AG08396 (cell line): ENCODE data around the gene AAR2.

Source experiments
- DNase-seq: peaks from one replicate; pipeline ENCODE4 v3.0.0; 2012; ENCODE audit warnings: low spot score, mixed read lengths

Gene AAR2

DNA sequence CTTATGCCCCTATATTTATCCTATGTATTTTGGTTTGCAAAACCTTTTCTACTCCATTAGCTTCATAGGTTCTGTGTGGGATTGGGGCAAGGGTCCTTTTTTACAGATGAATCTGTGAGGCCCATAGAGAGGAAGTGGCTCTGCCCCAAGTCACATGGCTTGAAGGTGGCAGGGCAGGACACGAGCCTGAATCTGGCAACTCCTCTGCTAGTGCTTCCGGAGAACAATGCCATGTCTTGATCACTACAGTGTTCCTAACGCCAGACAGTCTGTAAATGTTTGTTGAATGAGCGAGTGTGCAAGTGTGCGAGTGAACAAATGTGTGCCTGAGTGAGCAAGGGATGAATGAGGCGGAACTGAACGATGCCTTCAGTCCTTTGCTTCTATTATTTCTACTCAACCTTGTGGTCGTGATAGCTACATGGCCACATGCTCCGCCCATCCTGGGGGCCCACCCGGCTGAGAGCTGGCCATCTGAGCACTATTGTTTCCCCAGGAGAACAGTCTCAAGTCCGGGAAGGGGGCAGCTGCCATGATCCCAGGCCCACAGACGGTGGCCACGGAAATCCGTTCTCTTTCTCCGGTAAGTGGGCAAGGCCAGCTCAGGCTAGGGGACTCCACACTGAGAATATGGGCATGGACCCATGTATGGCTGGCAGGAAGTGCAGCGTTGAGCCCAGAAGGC lies 17.8 kb upstream of the AAR2 start:
- DNase-seq, result no peak

- no peak for DNase-seq
Observed at GRCh38 chr20:36219671-36220220, 16.5 kb upstream of the AAR2 start.

DNA sequence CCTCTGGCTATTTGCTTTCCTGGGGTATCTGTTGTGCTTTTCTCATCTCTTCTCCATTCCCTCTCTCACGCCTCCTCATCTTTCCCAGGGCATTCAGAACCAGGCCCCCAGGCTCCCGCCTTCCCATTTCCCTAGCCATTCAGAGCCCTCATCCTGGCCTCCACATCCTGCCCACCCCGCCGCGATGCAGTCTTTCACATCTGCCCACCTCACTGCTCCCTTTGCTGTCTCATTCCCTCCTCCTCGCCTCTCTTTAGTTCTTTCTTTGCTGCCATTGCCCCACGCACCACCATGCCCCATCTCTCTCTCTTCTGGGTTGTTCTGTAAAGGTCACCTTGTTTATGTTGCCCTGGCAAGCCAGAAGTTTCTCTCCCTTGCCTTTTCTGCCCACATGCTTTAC lies 10.6 kb upstream of the AAR2 start:
- no peak for DNase-seq

DNA sequence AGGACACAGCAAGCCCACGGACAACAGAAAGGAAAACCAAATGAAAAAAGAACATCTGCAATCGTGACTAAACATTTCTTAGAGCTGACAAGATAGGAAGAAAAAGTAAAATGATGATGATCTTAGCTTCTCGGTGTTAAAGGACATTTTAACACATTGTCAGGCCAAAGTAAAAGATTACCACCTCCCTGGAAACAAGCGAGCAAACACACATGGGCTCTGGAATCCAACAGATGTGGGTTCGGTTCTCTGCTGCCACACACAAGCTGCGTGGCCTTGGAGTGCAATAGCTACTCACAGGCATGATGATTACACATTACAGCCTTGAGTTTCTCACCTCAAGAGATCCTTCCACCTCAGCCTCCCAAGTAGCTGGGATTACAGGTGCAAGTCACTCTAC lies 7.5 kb upstream of the AAR2 start:
- no peak for DNase-seq

GRCh38 chr20:36230019-36230418 lies 6.3 kb upstream of the AAR2 start:
- no peak for DNase-seq

GRCh38 chr20:36231331-36231730 lies 4.9 kb upstream of the AAR2 start:
- no peak for DNase-seq

GRCh38 chr20:36234771-36235320 lies 1.4 kb upstream of the AAR2 start:
- DNase-seq, result no peak

DNA sequence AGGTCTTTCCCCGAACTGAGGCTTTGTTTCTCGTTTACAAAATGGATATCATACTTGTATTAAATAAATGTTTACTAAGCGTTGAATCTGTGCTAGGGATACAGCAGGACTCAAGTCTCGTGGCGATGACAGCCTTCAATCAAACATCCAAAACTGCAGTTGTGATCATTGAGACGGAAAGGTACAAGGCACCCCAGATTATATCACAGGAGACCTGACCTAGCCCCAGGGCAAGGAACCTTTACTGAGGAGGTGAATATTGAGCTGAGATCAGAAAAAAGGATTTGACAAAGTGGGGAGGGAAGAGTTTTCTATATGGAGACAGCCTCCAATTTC lies 476 bp downstream of the AAR2 start:
- no peak for DNase-seq

GRCh38 chr20:36237477-36237876 lies 1.2 kb downstream of the AAR2 start:
- no peak for DNase-seq

- DNase-seq, result no peak
Observed at GRCh38 chr20:36238153-36238552, 1.9 kb downstream of the AAR2 start.

GRCh38 chr20:36238760-36239159 lies 2.5 kb downstream of the AAR2 start:
- no peak for DNase-seq

GRCh38 chr20:36240076-36240475 lies 3.8 kb downstream of the AAR2 start:
- no peak for DNase-seq

DNA sequence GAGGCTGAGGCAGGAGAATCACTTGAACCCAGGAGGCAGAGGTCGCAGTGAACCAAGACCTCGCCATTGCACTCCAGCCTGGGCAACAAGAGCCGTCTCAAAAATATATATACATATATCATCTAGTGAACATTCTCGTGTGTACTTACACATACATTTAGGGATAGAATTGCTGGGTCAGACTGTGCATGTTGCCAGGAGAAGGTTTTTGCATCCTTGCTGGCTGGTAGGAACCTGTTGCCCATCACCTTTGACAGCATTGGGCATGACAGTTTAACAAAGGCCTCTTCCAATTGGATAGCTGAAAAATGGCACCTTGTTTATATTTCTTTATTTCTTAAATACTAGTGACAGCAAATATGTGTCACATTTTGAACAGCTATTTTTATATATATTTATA lies 5.4 kb downstream of the AAR2 start:
- DNase-seq, result no peak

- no peak for DNase-seq
Observed at GRCh38 chr20:36243726-36244125, 7.4 kb downstream of the AAR2 start.

DNA sequence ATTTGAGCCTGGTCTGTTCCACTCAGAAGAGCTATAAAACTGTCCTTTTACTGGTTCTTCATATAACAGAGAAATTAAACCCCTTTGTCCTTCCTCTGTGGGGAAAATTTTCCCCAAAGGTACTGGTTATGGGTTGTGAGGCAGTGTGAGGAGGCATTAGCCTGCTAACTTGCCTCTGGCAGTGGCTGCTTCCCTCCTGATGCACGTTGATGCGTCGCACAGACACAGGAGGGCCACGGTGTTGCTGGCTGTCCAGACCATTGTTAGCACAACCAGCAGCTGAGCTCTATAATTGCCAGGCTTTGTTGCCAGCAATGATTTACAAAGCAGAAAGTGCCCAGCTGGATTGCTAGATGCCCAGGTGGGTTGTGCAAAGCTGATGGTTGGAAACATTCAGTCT lies 10.1 kb downstream of the AAR2 start:
- DNase-seq, result no peak

GRCh38 chr20:36248836-36249235 lies 12.6 kb downstream of the AAR2 start:
- no peak for DNase-seq

DNA sequence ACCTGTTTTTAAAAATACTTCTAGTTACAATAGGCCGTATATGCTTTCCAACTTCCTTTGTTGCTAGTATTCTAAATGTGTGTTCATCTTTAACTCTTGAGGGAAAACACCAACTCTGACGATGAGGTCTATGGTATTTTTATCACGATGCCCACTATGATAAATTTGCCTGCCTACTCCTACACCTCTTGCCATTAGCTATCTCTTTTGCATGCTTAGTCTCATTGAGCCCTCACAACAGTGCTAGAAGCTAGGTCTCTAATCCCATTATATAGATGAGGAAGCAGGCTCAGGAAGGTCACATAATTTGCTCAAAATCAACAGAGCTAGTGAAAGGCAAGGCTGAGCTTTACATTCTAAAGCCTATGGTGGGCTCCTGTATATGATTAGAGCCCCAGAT lies 13.2 kb downstream of the AAR2 start:
- DNase-seq, result no peak

- no peak for DNase-seq
Observed at GRCh38 chr20:36251426-36251825, 15.1 kb downstream of the AAR2 start.

GRCh38 chr20:36252511-36252910 lies 16.2 kb downstream of the AAR2 start:
- no peak for DNase-seq

GRCh38 chr20:36253036-36253435 lies 16.8 kb downstream of the AAR2 start:
- no peak for DNase-seq

DNA sequence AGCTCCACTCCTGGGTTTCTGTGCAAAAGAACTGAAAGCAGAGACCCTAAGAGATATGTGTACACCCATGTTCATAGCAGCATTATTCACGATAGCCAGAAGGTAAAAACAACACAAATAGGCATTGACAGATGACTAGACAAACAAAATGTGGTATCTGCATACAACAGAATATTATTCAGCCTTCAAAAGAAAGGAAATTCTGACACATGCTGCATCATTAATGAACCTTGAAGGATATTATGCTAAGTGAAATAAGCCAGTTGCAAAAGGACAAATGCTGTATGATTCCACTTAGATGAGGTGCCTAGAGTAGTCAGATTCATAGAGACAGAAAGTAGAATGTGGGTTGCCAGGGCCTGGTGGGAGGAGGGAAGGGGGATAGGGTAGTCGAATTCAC lies 17.8 kb downstream of the AAR2 start:
- no peak for DNase-seq

DNA sequence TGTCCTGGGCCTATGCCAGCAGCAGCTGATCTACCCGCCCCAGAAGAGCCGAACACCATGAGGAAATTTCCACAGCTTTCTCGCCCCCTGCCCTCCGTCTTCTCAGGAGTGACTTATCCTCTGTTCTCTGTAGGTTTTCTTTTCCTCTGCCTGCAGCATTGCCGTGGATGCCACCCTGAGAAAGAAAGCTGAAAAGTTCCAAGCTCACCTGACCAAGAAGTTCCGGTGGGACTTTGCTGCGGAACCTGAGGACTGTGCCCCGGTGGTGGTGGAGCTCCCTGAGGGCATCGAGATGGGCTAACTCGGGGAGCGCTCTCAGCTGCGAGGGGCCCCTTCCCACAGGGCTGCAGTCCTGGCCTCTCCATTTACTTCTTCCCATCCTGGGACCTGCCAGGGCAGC lies 19.2 kb downstream of the AAR2 start:
- no peak for DNase-seq

DNA sequence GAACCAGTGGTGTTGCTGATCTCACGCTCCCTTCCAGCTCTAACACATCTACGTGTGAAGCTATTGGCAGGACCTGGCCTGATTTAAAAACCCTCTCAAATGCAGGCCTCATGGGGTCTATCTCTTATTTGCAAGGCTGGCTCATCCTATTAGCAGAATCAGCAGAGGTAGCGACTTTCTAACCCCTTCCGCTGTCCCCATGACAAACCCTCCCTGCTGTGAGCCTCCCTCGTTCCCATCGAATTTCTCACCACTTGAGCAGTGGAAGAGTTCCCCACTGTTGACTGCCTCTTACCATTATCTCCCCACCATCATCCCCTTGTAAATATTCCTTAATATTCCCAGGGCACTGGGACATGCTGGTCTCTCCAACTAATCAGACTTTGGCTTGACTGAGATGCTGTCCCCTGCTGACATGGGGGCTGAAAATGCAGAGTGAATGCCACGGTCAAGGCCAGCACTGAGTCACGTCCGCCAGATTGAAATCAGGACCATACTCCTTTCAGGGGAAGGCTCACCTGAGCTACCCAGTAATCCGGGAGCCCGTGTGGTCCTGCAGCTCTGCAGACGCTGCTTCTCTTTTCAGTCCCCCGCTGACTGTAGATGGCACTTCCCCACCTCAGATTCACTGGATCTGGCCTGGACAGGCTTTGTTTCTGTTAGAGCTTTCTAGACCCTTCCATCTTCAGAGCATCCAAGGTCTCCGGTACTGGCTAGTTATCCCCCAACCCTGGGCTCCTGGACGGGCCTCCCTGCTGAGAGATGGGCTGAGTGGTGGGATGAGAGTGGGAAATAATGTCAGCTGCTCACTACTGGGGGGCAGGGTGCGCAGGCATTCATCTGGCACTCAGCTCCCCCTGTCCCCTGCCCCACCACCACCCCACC lies 23.1 kb downstream of the AAR2 start:
- DNase-seq, result no peak
